ENCODE data around the gene C12orf54.
"Not testable (repeated sequence)": the region's sequence is repeated elsewhere in the genome, so short reads cannot be mapped to it uniquely, and the experiment has no call there.

C12orf54 gene

DNA sequence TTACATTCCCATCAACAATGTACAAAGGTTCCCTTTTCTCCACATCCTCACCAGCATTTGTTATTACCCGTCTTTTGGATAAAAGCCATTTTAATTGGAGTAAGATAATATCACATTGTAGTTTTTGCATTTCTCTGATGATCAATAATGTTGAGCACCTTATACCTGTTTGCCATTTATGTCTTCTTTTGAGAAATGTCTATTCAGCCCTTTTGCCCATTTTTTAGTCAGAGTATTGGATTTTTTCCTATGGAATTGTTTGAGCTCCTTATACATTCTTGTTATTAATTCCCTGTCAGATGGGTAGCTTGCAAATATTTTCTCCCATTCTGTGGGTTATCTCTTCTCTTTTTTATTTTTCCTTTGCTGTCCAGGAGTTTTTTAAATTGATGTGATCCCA lies 32.4 kb downstream of the C12orf54 start:
- Histone ChIP-seq H3K79me2 (ENCODE audit: insufficient read depth, low read length) (no peaks in the 10 kb centered on the region), H3K9me3 (ENCODE audit: low read length) (no peaks in the 10 kb centered on the region), H4K20me1 (ENCODE audit: insufficient read depth, low read length) (no peaks in the 10 kb centered on the region), H3K27me3 (ENCODE audit: insufficient read depth, low read length) (no peaks in the 10 kb centered on the region), H2AFZ (ENCODE audit: low read length) (no peak overlapping the region), H3K4me1 (ENCODE audit: insufficient read depth, low read length, severe bottlenecking) (no peaks in the 10 kb centered on the region), H3K9ac (ENCODE audit: low read length) (no peak overlapping the region), H3K4me2 (ENCODE audit: low read length) (no peak overlapping the region), H3K36me3 (ENCODE audit: insufficient read depth, low read length) (no peaks in the 10 kb centered on the region), H3K4me3 (ENCODE audit: low read depth, low read length, poor library complexity, severe bottlenecking) (no peak overlapping the region), H3K9me2 (ENCODE audit: low read depth, low read length) (no peaks in the 10 kb centered on the region), H3F3A (ENCODE audit: insufficient read depth, low read length) (no peaks in the 10 kb centered on the region), H3K27ac (ENCODE audit: low read depth, low read length, poor library complexity, severe bottlenecking) (no peak overlapping the region)
- TF ChIP-seq, protein P1, sequence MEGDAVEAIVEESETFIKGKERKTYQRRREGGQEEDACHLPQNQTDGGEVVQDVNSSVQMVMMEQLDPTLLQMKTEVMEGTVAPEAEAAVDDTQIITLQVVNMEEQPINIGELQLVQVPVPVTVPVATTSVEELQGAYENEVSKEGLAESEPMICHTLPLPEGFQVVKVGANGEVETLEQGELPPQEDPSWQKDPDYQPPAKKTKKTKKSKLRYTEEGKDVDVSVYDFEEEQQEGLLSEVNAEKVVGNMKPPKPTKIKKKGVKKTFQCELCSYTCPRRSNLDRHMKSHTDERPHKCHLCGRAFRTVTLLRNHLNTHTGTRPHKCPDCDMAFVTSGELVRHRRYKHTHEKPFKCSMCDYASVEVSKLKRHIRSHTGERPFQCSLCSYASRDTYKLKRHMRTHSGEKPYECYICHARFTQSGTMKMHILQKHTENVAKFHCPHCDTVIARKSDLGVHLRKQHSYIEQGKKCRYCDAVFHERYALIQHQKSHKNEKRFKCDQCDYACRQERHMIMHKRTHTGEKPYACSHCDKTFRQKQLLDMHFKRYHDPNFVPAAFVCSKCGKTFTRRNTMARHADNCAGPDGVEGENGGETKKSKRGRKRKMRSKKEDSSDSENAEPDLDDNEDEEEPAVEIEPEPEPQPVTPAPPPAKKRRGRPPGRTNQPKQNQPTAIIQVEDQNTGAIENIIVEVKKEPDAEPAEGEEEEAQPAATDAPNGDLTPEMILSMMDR (IDR thresholded peaks at IDR 0.05; ENCODE audit: low read length): no peak
- TF ChIP-seq EZH2 (IDR thresholded peaks at IDR 0.05; ENCODE audit: borderline replicate concordance, low read length): no peak

GRCh38 chr12:48520381-48520780 lies 38.1 kb downstream of the C12orf54 start:
- not testable (repeated sequence) for H4K20me1 ChIP-seq (ENCODE audit: insufficient read depth, low read length); H3K9me2 ChIP-seq (ENCODE audit: low read depth, low read length); H3K4me3 ChIP-seq (ENCODE audit: low read depth, low read length, poor library complexity, severe bottlenecking); H3K27ac ChIP-seq (ENCODE audit: low read depth, low read length, poor library complexity, severe bottlenecking); H3K27me3 ChIP-seq (ENCODE audit: insufficient read depth, low read length); H3K4me2 ChIP-seq (ENCODE audit: low read length); H3K4me1 ChIP-seq (ENCODE audit: insufficient read depth, low read length, severe bottlenecking); H3F3A ChIP-seq (ENCODE audit: insufficient read depth, low read length); H3K79me2 ChIP-seq (ENCODE audit: insufficient read depth, low read length); H3K9ac ChIP-seq (ENCODE audit: low read length); H3K9me3 ChIP-seq (ENCODE audit: low read length); H3K36me3 ChIP-seq (ENCODE audit: insufficient read depth, low read length); H2AFZ ChIP-seq (ENCODE audit: low read length)

- H3K9me3 ChIP-seq (ENCODE audit: low read length): no peaks in the 10 kb centered on the region
- no peak within 1 kb of the TSS for H2AFZ ChIP-seq (ENCODE audit: low read length)
- H3K4me3 ChIP-seq (ENCODE audit: low read depth, low read length, poor library complexity, severe bottlenecking): no peak within 1 kb of the TSS
- H3K79me2 ChIP-seq (ENCODE audit: insufficient read depth, low read length): no peaks in the 10 kb centered on the region
- H3F3A ChIP-seq (ENCODE audit: insufficient read depth, low read length): no peaks in the 10 kb centered on the region
- H3K27me3 ChIP-seq (ENCODE audit: insufficient read depth, low read length): no peaks in the 10 kb centered on the region; the same call in 1 of the 2 replicates
- H3K36me3 ChIP-seq (ENCODE audit: insufficient read depth, low read length): no peaks in the 10 kb centered on the region
- H3K4me2 ChIP-seq (ENCODE audit: low read length): no peak within 1 kb of the TSS
- H3K4me1 ChIP-seq (ENCODE audit: insufficient read depth, low read length, severe bottlenecking): no peaks in the 10 kb centered on the region
- H3K9ac ChIP-seq (ENCODE audit: low read length): no peak within 1 kb of the TSS
- no peaks in the 10 kb centered on the region for H4K20me1 ChIP-seq (ENCODE audit: insufficient read depth, low read length)
- no peaks in the 10 kb centered on the region for H3K9me2 ChIP-seq (ENCODE audit: low read depth, low read length)
- H3K27ac ChIP-seq (ENCODE audit: low read depth, low read length, poor library complexity, severe bottlenecking): no peak within 1 kb of the TSS
- TF ChIP-seq, protein P1 (IDR thresholded peaks at IDR 0.05; ENCODE audit: low read length): no peak
- TF ChIP-seq EZH2 (IDR thresholded peaks at IDR 0.05; ENCODE audit: borderline replicate concordance, low read length): no peak
Measured at GRCh38 chr12:48525332-48525731, 43.0 kb downstream of the C12orf54 start, which contains the start of gene OR8S1. OR8S1 (plus strand) TSS chr12:48525632; CDS start chr12:48525632, 0 bp downstream.

DNA sequence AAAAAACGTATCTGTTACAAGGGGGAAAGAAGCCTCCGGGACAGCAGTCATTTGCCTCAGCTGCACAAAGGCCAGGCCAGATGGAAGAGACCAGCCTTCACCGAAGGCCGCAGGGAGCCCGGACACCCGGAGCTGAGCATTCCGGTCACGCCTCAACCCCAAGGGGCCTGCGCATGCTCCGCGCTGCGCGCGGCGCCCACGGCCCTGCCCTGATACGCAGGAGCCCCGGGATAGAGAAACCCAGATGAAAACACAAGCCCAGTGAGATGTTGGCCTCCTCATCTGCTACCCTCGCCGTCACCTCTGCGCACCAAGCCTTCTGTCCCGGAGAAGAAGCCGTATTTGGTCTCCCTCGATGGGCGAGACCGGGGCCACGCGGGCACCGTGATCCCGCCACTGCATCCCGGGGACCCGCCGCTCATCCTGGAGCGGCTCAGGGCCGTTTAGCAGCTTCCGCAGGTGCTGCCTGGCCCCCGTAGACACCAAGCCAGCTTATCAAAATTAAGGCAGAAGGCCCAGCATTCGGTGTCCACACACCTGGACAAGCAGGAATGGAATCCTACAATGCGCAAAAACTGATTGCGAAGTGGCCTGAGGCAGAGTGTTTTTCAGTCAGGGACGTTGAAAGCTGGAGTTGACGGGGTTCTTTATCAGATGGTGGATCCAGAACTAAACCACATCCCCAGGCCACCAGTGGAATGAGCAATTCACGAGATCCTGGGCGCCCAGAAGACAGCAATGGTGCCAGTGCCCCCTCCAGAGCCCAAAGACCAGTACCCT lies 45.8 kb downstream of the C12orf54 start:
- no peaks in the 10 kb centered on the region for H3K36me3 ChIP-seq (ENCODE audit: insufficient read depth, low read length)

More for the DNA sequence above, 45.8 kb downstream of the C12orf54 start:
- Histone ChIP-seq H3F3A (ENCODE audit: insufficient read depth, low read length) (no peaks in the 10 kb centered on the region), H2AFZ (ENCODE audit: low read length) (no peak overlapping the region), H3K27ac (ENCODE audit: low read depth, low read length, poor library complexity, severe bottlenecking) (no peak overlapping the region), H3K27me3 (ENCODE audit: insufficient read depth, low read length) (no peaks in the 10 kb centered on the region; the same call in 1 of the 2 replicates), H3K9me3 (ENCODE audit: low read length) (no peaks in the 10 kb centered on the region), H3K79me2 (ENCODE audit: insufficient read depth, low read length) (no peaks in the 10 kb centered on the region), H3K4me2 (ENCODE audit: low read length) (no peak overlapping the region), H3K4me3 (ENCODE audit: low read depth, low read length, poor library complexity, severe bottlenecking) (no peak overlapping the region), H3K9me2 (ENCODE audit: low read depth, low read length) (no peaks in the 10 kb centered on the region), H3K4me1 (ENCODE audit: insufficient read depth, low read length, severe bottlenecking) (no peaks in the 10 kb centered on the region), H4K20me1 (ENCODE audit: insufficient read depth, low read length) (no peaks in the 10 kb centered on the region), H3K9ac (ENCODE audit: low read length) (no peak overlapping the region)
- TF ChIP-seq EZH2 (IDR thresholded peaks at IDR 0.05; ENCODE audit: borderline replicate concordance, low read length): no peak

All from OCI-LY1 (cell line).